ENCODE measurements around the gene LTBP1. TPM values are rescaled to one million over a fixed set of nuclear protein-coding genes. Genes with fewer than 3 reads are reported as not detected.
"Not testable (repeated sequence)": the region's sequence is repeated elsewhere in the genome, so short reads cannot be mapped to it uniquely, and the experiment has no call there.

Gene LTBP1
- polyA plus RNA-seq, 12 donors, result 53.9 to 102 (median 63.6) TPM; not detected in 1

GRCh38 chr2:32960647-32961403 is 14.1 kb downstream of the LTBP1 start:
- DNase-seq, result no peak

GRCh38 chr2:32962690-32963089 is 15.9 kb downstream of the LTBP1 start:
- no peak for DNase-seq

- peak; percentile 61 for DNase-seq
These were observed 17.2 kb downstream of the LTBP1 start for GRCh38 chr2:32963941-32964340.

GRCh38 chr2:32965523-32966171 is 18.9 kb downstream of the LTBP1 start:
- DNase-seq, result no peak

- DNase-seq, result no peak
These were observed 22.9 kb downstream of the LTBP1 start for GRCh38 chr2:32969444-32970162.

GRCh38 chr2:32973772-32974171 is 27.0 kb downstream of the LTBP1 start:
- not testable (repeated sequence) for DNase-seq

- DNase-seq, result no peak
These were observed 29.8 kb downstream of the LTBP1 start for GRCh38 chr2:32976409-32977063.

GRCh38 chr2:32977228-32977758 is 30.5 kb downstream of the LTBP1 start:
- no peak for DNase-seq

- DNase-seq, result no peak
These were observed 34.9 kb downstream of the LTBP1 start for GRCh38 chr2:32981612-32982011.

- not testable (repeated sequence) for DNase-seq
These were observed 36.6 kb downstream of the LTBP1 start for GRCh38 chr2:32983193-32983924.

- no peak for DNase-seq
These were observed 39.7 kb downstream of the LTBP1 start for GRCh38 chr2:32986480-32986879.

- no peak for DNase-seq
These were observed 41.8 kb downstream of the LTBP1 start for GRCh38 chr2:32988525-32988924.

GRCh38 chr2:32990556-32990955 is 43.8 kb downstream of the LTBP1 start:
- no peak for DNase-seq

- DNase-seq, result no peak
These were observed 44.5 kb downstream of the LTBP1 start for GRCh38 chr2:32991091-32991845.

GRCh38 chr2:32993005-32993539 is 46.3 kb downstream of the LTBP1 start:
- no peak for DNase-seq

GRCh38 chr2:32997705-32998104 is 51.0 kb downstream of the LTBP1 start:
- no peak for DNase-seq

GRCh38 chr2:33000986-33001385 is 54.2 kb downstream of the LTBP1 start:
- DNase-seq, result no peak

GRCh38 chr2:33001823-33002222 is 55.1 kb downstream of the LTBP1 start:
- no peak for DNase-seq

GRCh38 chr2:33002863-33003262 is 56.1 kb downstream of the LTBP1 start:
- DNase-seq, result no peak

GRCh38 chr2:33005057-33005456 is 58.3 kb downstream of the LTBP1 start:
- no peak for DNase-seq
